GM18870 (cell line): Measurements from ENCODE around the gene MACC1.

Experiments
- ATAC-seq: cut with Tn5 transposase; IDR thresholded peaks from one replicate; pipeline ENCODE4 v1.9.1; 2021; ENCODE audit warnings: moderate library complexity; ENCODE audit not compliant: unreplicated experiment

Gene MACC1

GRCh38 chr7:20232848-20233247 is 15.7 kb upstream of the MACC1 start:
- no peak for ATAC-seq

GRCh38 chr7:20229646-20230500 is 12.7 kb upstream of the MACC1 start:
- no peak for ATAC-seq

GRCh38 chr7:20229081-20229480 is 11.9 kb upstream of the MACC1 start:
- ATAC-seq: no peak

- no peak for ATAC-seq
Observed at GRCh38 chr7:20228654-20229053, 11.5 kb upstream of the MACC1 start.

- ATAC-seq: no peak
Observed at GRCh38 chr7:20227291-20227795, 10.2 kb upstream of the MACC1 start.

GRCh38 chr7:20226860-20227259 is 9.7 kb upstream of the MACC1 start:
- no peak for ATAC-seq

GRCh38 chr7:20225384-20225783 is 8.2 kb upstream of the MACC1 start:
- no peak for ATAC-seq

GRCh38 chr7:20224025-20224424 is 6.8 kb upstream of the MACC1 start:
- ATAC-seq: no peak

GRCh38 chr7:20223356-20223755 is 6.2 kb upstream of the MACC1 start:
- no peak for ATAC-seq

- no peak for ATAC-seq
Observed at GRCh38 chr7:20222219-20222828, 5.1 kb upstream of the MACC1 start.

GRCh38 chr7:20220921-20221547 is 3.9 kb upstream of the MACC1 start:
- ATAC-seq: no peak

- peak; percentile 11 for ATAC-seq
Observed at GRCh38 chr7:20220293-20220761, 3.1 kb upstream of the MACC1 start.

GRCh38 chr7:20219446-20220292 is 2.5 kb upstream of the MACC1 start:
- peak; percentile 69 for ATAC-seq

- no peak for ATAC-seq
Observed at GRCh38 chr7:20219062-20219445, 1.9 kb upstream of the MACC1 start.

GRCh38 chr7:20218279-20218678 is 1.1 kb upstream of the MACC1 start:
- ATAC-seq: no peak

GRCh38 chr7:20216406-20217036 is 663 bp downstream of the MACC1 start:
- no peak for ATAC-seq

- no peak for ATAC-seq
Observed at GRCh38 chr7:20214921-20215669, 2.1 kb downstream of the MACC1 start.

- ATAC-seq: no peak
Observed at GRCh38 chr7:20214132-20214531, 3.1 kb downstream of the MACC1 start.

GRCh38 chr7:20213378-20213777 is 3.8 kb downstream of the MACC1 start:
- ATAC-seq: no peak

GRCh38 chr7:20211376-20211775 is 5.8 kb downstream of the MACC1 start:
- ATAC-seq: no peak
